Peyer's patch (tissue), 4 donors: ENCODE measurements around the gene NNMT. TPM values are rescaled to one million over a fixed set of nuclear protein-coding genes. Genes with fewer than 3 reads are reported as not detected.

Experiments
- DNase-seq, 3 donors: peaks; one replicate each; pipeline ENCODE4 v3.0.0-alpha.2; 2017 to 2019
- H3K27ac ChIP-seq, 4 donors: fragments of 200-600 bp; sonication (generic); one replicate each; pipeline ENCODE4 v1.5.1; 2016 to 2019
- H3K27me3 ChIP-seq, 2 donors: fragments of 200-600 bp; sonication (generic); one replicate each; pipeline ENCODE4 v1.5.1; 2019
- H3K36me3 ChIP-seq, 3 donors: fragments of 200-600 bp; sonication (generic); one replicate each; pipeline ENCODE4 v1.5.1; 2016 to 2019
- H3K4me1 ChIP-seq, 4 donors: fragments of 200-600 bp; sonication (generic); one replicate each; pipeline ENCODE4 v1.5.1; 2016 to 2019
- H3K4me3 ChIP-seq, 4 donors: fragments of 200-600 bp; sonication (generic); 1 replicate in 3 of 4; 2 replicates in 1 of 4; pipeline ENCODE4 v1.5.1; 2016 to 2019; ENCODE audit warnings: mild to moderate bottlenecking in 1 of 4
- H3K9me3 ChIP-seq, 4 donors: fragments of 200-600 bp; sonication (generic); one replicate each; pipeline ENCODE4 v1.5.1; 2016 to 2019; ENCODE audit warnings: mild to moderate bottlenecking in 1 of 4
- POLR2A ChIP-seq, 2 donors: fragments of 450-650 bp; IDR thresholded peaks; one replicate each; pipeline ENCODE4 v1.5.1; 2017; ENCODE audit warnings: antibody characterized with exemption in 2 of 2, mild to moderate bottlenecking in 2 of 2, moderate library complexity in 2 of 2
- total RNA-seq, 4 donors: library from RNA; depleted of rRNA; stranded (reverse); fragments of >200 nt; gene quantifications; one replicate each; pipeline ENCODE4 v1.1.0, GENCODE V29; 2016
- TF ChIP-seq, protein P1 (sequence below), 6 experiments: fragments of 450-650 bp in 4 of 6; fragments of 200-600 bp in 2 of 6; sonication (generic) in 1 of 6; IDR thresholded peaks; one replicate each; pipeline ENCODE4 v1.5.1; 2017 to 2019; ENCODE audit warnings: antibody characterized with exemption in 6 of 6, mild to moderate bottlenecking in 3 of 6, moderate library complexity in 1 of 6

Gene NNMT
- total RNA-seq, 4 donors from 2014 or later = 43.6 to 413 (median 187) TPM

DNA sequence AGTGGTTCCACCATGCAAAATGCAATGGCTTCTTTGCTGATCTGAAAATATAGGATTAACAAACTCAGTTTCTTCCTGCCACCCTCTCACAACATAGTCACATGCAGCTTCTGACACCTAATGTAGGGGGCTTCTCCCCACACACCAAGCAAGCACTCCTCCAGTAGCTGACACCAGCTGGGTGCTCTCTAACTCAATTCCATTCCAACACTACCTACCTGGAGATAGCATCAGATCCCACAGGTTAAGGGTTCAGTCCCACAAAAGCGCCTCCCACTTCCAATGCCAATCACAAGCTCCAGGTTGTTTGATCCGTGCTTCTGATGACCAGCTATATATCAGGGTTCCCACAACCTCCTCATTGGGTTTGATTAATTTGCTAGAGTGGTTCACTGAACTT is 31.8 kb upstream of the NNMT start:
- H3K9me3 ChIP-seq = no peaks in the 10 kb centered on the region
- DNase-seq = no peak
- no peak overlapping the region for H3K27ac ChIP-seq
- no peaks in the 10 kb centered on the region for H3K27me3 ChIP-seq
- H3K4me3 ChIP-seq = no peak overlapping the region
- no peaks in the 10 kb centered on the region for H3K36me3 ChIP-seq
- H3K4me1 ChIP-seq = peaks cover 0 to 8% (median 4%) of the 10 kb centered on the region in 4 donors
- TF ChIP-seq POLR2A (IDR thresholded peaks at IDR 0.05) = no peak
- TF ChIP-seq, protein P1, sequence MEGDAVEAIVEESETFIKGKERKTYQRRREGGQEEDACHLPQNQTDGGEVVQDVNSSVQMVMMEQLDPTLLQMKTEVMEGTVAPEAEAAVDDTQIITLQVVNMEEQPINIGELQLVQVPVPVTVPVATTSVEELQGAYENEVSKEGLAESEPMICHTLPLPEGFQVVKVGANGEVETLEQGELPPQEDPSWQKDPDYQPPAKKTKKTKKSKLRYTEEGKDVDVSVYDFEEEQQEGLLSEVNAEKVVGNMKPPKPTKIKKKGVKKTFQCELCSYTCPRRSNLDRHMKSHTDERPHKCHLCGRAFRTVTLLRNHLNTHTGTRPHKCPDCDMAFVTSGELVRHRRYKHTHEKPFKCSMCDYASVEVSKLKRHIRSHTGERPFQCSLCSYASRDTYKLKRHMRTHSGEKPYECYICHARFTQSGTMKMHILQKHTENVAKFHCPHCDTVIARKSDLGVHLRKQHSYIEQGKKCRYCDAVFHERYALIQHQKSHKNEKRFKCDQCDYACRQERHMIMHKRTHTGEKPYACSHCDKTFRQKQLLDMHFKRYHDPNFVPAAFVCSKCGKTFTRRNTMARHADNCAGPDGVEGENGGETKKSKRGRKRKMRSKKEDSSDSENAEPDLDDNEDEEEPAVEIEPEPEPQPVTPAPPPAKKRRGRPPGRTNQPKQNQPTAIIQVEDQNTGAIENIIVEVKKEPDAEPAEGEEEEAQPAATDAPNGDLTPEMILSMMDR (IDR thresholded peaks at IDR 0.05) = no peak

DNA sequence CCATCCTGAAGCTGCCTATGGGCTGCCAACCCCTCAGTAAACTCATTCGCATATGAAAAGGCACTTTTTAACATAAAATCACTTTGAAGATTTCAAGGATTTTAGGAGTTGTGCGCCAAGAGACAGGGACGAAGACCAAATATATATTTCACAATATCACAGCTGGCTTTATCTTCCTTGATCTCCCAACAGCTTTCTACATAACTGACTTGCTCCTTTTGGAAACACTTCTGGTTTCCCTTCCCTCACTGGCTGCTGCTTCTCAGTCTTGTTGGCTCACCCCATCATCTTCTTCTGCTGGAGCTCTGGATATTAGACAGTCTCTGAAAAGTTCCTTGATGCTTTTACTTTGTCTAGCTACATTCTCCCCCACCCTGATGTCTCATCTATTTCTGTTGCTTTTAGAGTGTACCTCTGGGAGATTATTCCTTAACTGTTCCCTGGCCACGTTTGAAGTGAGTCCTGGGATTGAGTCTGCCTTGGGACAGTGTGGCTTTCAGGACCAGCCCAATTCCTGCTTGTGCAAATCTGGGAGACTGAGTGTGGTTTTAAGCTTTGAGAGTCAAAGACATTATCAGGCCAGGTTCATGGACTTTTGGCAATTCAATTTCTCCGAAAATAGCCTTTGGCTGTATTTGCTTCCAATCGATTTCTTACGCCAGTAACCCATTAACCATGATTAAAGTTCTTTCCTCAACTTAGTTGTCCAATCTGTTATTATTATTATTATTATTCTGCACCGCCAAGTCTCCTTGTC is 30.9 kb upstream of the NNMT start:
- H3K4me1 ChIP-seq = peaks cover 0 to 6% (median 1%) of the 10 kb centered on the region in 4 donors
- no peak overlapping the region for H3K4me3 ChIP-seq
- no peaks in the 10 kb centered on the region for H3K27me3 ChIP-seq
- H3K27ac ChIP-seq = no peak overlapping the region
- TF ChIP-seq, protein P1 (IDR thresholded peaks at IDR 0.05) = no peak
- no peak for TF ChIP-seq POLR2A (IDR thresholded peaks at IDR 0.05)
- no peaks in the 10 kb centered on the region for H3K9me3 ChIP-seq
- H3K36me3 ChIP-seq = no peaks in the 10 kb centered on the region
- DNase-seq = peak in 1 of 3 donors; percentile 18

DNA sequence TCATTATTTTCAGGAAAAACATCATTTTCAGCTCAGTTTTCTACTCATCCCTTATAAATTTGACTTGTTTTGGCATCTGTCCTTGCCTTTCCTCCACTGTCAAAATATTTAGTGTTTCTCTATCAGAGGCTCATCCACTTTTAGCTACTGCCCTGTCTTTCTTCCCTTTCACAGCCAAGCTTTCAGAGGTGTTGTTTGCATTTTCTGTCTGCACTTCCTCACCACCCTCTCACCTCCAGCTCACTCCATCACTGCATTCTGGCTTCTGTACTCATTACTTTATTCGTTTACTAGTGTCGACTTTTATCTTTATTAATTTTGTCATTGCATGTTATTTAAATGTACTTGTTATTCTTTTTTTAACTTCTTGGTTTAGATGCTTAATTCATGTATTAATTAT is 26.7 kb upstream of the NNMT start:
- no peaks in the 10 kb centered on the region for H3K27me3 ChIP-seq
- H3K4me1 ChIP-seq = no peaks in the 10 kb centered on the region
- H3K9me3 ChIP-seq = no peaks in the 10 kb centered on the region
- TF ChIP-seq, protein P1 (IDR thresholded peaks at IDR 0.05) = no peak
- no peak for TF ChIP-seq POLR2A (IDR thresholded peaks at IDR 0.05)
- no peak overlapping the region for H3K27ac ChIP-seq
- H3K4me3 ChIP-seq = no peak overlapping the region
- DNase-seq = no peak
- H3K36me3 ChIP-seq = no peaks in the 10 kb centered on the region

DNA sequence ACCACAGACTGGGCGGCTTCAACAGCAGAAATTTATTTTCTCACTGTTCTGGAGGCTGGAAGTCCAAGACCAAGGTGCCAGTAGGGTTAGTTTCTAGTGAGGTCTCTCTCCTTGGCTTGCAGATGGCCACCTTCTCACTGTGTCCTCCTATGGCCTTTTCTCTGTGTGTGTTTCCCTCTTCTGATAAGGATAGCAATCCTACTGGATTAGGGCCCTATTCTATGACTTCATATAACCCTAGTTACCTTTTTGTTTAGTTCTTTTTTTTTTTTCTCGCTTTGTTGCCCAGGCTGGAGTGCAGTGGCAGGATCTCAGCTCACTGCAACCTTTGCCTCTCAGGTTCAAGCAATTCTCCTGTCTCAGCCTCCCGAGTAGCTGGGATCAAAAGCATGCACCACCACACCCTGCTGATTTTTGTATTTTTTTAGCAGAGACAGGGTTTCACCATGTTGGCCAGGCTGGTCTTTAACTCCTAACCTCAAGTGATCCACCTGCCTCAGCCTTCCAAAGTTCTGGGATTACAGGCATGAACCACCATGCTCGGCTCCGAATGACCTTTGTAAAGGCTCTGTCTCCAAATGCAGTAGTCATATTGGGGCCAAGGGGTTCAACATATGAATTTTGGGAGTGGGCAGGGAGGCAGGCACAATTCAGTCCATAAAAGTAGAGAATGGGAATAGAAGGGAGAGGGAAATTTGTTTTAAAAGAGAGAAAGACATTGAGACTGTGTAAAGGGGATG is 25.5 kb upstream of the NNMT start:
- DNase-seq = no peak
- no peaks in the 10 kb centered on the region for H3K9me3 ChIP-seq
- H3K4me3 ChIP-seq = no peak overlapping the region
- no peaks in the 10 kb centered on the region for H3K27me3 ChIP-seq
- H3K36me3 ChIP-seq = no peaks in the 10 kb centered on the region
- TF ChIP-seq POLR2A (IDR thresholded peaks at IDR 0.05) = no peak
- TF ChIP-seq, protein P1 (IDR thresholded peaks at IDR 0.05) = no peak
- H3K4me1 ChIP-seq = no peaks in the 10 kb centered on the region
- H3K27ac ChIP-seq = no peak overlapping the region

DNA sequence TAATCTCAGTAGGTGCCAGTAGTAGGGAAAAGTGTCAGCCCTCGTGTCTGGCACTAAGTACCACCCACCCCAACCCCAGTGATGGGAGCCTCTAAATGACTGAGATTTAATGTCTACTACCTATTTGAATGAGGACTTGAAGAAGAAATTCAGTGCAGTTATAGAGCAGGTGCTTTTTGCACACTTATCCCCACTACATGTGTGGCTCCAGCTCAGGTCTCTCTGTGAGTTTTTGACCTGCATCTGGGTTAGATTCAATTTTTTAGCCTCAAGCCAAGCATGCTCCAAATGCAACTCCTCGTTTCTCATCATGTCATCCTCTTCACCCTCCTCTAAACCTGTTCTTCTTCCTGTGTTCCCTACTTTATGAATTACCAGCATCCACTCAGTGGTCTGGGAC is 24.9 kb upstream of the NNMT start:
- no peaks in the 10 kb centered on the region for H3K4me1 ChIP-seq
- TF ChIP-seq, protein P1 (IDR thresholded peaks at IDR 0.05) = no peak
- TF ChIP-seq POLR2A (IDR thresholded peaks at IDR 0.05) = no peak
- no peaks in the 10 kb centered on the region for H3K36me3 ChIP-seq
- H3K9me3 ChIP-seq = no peaks in the 10 kb centered on the region
- H3K4me3 ChIP-seq = no peak overlapping the region
- H3K27ac ChIP-seq = no peak overlapping the region
- no peaks in the 10 kb centered on the region for H3K27me3 ChIP-seq
- DNase-seq = no peak
